ENCODE measurements around the gene FLACC1. TPM values are rescaled to one million over a fixed set of nuclear protein-coding genes. Genes with fewer than 3 reads are reported as not detected.
"Not testable (repeated sequence)": the region's sequence is repeated elsewhere in the genome, so short reads cannot be mapped to it uniquely, and the experiment has no call there.

Gene FLACC1
- total RNA-seq, 4 donors from 2014 or later: 0.42 to 0.69 (median 0.59) TPM; not detected in 1

- intact Hi-C loops (cut with DNase I; ENCODE audit: low total_unique reads): no loop called here
- DNase-seq (ENCODE audit: low spot score in 2 of 2): peak in 1 of 2 donors; percentile 34
- TF ChIP-seq POLR2A (IDR thresholded peaks at IDR 0.05) (no peak), CTCF (IDR thresholded peaks at IDR 0.05) (no peak)
- H3K4me3 ChIP-seq (ENCODE audit: low read depth, poor library complexity, severe bottlenecking): no peak overlapping the region
- 85 to 93% methylated on average over 5 of the region's 5 CpGs for WGBS, 2 donors
Measured at GRCh38 chr2:201244829-201245228, 112.3 kb downstream of the FLACC1 start.

- no peak for DNase-seq (ENCODE audit: low spot score in 2 of 2)
Measured at GRCh38 chr2:201242571-201243277, 114.4 kb downstream of the FLACC1 start.

GRCh38 chr2:201239167-201239935 is 117.8 kb downstream of the FLACC1 start:
- 70 to 79% methylated on average over 21 of the region's 21 CpGs for WGBS, 2 donors
- peak; percentile 78 to 93 for DNase-seq (ENCODE audit: low spot score in 2 of 2)
- intact Hi-C loops (cut with DNase I; ENCODE audit: low total_unique reads); H3K4me3 ChIP-seq (ENCODE audit: low read depth, poor library complexity, severe bottlenecking): not testable (repeated sequence)

More at GRCh38 chr2:201242571-201243277, 114.4 kb downstream of the FLACC1 start:
- intact Hi-C loops (cut with DNase I; ENCODE audit: low total_unique reads): no loop called here
- TF ChIP-seq POLR2A (IDR thresholded peaks at IDR 0.05) (no peak), CTCF (IDR thresholded peaks at IDR 0.05) (no peak)
- no peak overlapping the region for H3K4me3 ChIP-seq (ENCODE audit: low read depth, poor library complexity, severe bottlenecking)

Other genes starting within 250 kb of the FLACC1 start
- gene CFLAR, start 241.2 kb downstream of the FLACC1 start, total RNA-seq: 100 to 1,000 TPM; 136 to 163 (median 147) TPM
- 1 to 10 TPM; 4.0 to 6.3 (median 4.2) TPM for gene CASP10, start 174.2 kb downstream of the FLACC1 start, total RNA-seq
- 10 to 100 TPM; 10.9 to 26.4 (median 18.5) TPM for gene CASP8, start 96.8 kb downstream of the FLACC1 start, total RNA-seq
- gene TRAK2, start 94.1 kb upstream of the FLACC1 start, total RNA-seq: 10 to 100 TPM; 12.4 to 21.8 (median 18.1) TPM
- gene STRADB, start 94.4 kb upstream of the FLACC1 start, total RNA-seq: 1 to 10 TPM; 4.3 to 4.9 (median 4.7) TPM

Measured in lower leg skin (tissue), 4 donors.